Nephron (organoid): ENCODE results near the gene PPP1R14B.

Experiments used
- H3K27ac Mint-ChIP-seq, 3 experiments: 2 replicates each; pipeline ENCODE4 v1.8.0; 2020; ENCODE audit warnings: mixed read lengths in 3 of 3, mild to moderate bottlenecking in 2 of 3, moderate library complexity in 1 of 3
- H3K27me3 Mint-ChIP-seq: 2 replicates; pipeline ENCODE4 v1.8.0; 2021; ENCODE audit warnings: low read depth, mild to moderate bottlenecking, moderate library complexity, mixed read lengths
- H3K36me3 Mint-ChIP-seq: 2 replicates; pipeline ENCODE4 v1.8.0; 2020; ENCODE audit warnings: low read depth, mixed read lengths
- H3K4me1 Mint-ChIP-seq: 2 replicates; pipeline ENCODE4 v1.8.0; 2020; ENCODE audit warnings: mixed read lengths
- H3K4me3 Mint-ChIP-seq, 3 experiments: 2 replicates each; pipeline ENCODE4 v1.8.0; 2020; ENCODE audit warnings: mild to moderate bottlenecking in 3 of 3, mixed read lengths in 3 of 3, moderate library complexity in 2 of 3
- H3K9me3 Mint-ChIP-seq: 2 replicates; pipeline ENCODE4 v1.8.0; 2020; ENCODE audit warnings: mixed read lengths
- CTCF ChIP-seq, 3 experiments: fragments of 200-600 bp; sonication (generic); IDR thresholded peaks; one replicate each; pipeline ENCODE4 v1.5.0; 2021; ENCODE audit warnings: antibody characterized with exemption in 3 of 3; ENCODE audit not compliant: unreplicated experiment in 3 of 3

PPP1R14B gene

GRCh38 chr11:64287676-64288352 lies 41.1 kb upstream of the PPP1R14B start:
- Mint-ChIP-seq H3K27me3 (peaks cover 39% of the 10 kb centered on the region), H3K36me3 (peaks cover 9% of the 10 kb centered on the region), H3K9me3 (no peaks in the 10 kb centered on the region), H3K27ac (no peak overlapping the region), H3K4me3 (peak overlapping the region; percentile 54 to 59 (median 58)), H3K4me1 (peaks cover 12% of the 10 kb centered on the region)
- TF ChIP-seq CTCF (IDR thresholded peaks at IDR 0.05; ENCODE audit: unreplicated experiment in 3 of 3) = no peak

DNA sequence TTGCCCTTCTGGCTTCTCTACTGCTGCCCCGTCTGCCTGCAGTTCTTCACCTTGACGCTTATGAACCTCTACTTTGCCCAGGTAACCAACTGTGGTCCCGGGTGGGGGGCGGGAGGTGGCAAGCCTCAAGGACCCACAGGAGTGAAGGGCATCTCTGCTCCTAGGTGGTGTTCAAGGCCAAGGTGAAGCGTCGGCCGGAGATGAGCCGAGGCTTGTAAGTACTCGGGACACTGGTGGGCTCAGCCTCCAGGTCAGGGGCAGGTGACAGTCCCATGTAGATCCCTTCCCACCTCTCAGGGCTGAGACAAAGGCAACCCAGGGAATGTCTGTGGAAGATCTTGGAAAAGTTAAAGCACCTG lies 40.0 kb upstream of the PPP1R14B start:
- Mint-ChIP-seq H3K27ac (peak overlapping the region; percentile 54 to 89 (median 82)), H3K36me3 (peaks cover 13% of the 10 kb centered on the region), H3K9me3 (no peaks in the 10 kb centered on the region), H3K4me3 (peak overlapping the region; percentile 90 to 93 (median 92)), H3K27me3 (peaks cover 33% of the 10 kb centered on the region), H3K4me1 (peaks cover 12% of the 10 kb centered on the region)
- no peak for TF ChIP-seq CTCF (IDR thresholded peaks at IDR 0.05; ENCODE audit: unreplicated experiment in 3 of 3)

GRCh38 chr11:64285885-64286800 lies 39.4 kb upstream of the PPP1R14B start:
- Mint-ChIP-seq H3K9me3 (no peaks in the 10 kb centered on the region), H3K4me3 (peak overlapping the region; percentile 90 to 93 (median 92)), H3K27ac (peak overlapping the region; percentile 54 to 89 (median 82)), H3K27me3 (peaks cover 32% of the 10 kb centered on the region), H3K4me1 (peaks cover 12% of the 10 kb centered on the region), H3K36me3 (peaks cover 20% of the 10 kb centered on the region)
- TF ChIP-seq CTCF (IDR thresholded peaks at IDR 0.05; ENCODE audit: unreplicated experiment in 3 of 3) = no peak

DNA sequence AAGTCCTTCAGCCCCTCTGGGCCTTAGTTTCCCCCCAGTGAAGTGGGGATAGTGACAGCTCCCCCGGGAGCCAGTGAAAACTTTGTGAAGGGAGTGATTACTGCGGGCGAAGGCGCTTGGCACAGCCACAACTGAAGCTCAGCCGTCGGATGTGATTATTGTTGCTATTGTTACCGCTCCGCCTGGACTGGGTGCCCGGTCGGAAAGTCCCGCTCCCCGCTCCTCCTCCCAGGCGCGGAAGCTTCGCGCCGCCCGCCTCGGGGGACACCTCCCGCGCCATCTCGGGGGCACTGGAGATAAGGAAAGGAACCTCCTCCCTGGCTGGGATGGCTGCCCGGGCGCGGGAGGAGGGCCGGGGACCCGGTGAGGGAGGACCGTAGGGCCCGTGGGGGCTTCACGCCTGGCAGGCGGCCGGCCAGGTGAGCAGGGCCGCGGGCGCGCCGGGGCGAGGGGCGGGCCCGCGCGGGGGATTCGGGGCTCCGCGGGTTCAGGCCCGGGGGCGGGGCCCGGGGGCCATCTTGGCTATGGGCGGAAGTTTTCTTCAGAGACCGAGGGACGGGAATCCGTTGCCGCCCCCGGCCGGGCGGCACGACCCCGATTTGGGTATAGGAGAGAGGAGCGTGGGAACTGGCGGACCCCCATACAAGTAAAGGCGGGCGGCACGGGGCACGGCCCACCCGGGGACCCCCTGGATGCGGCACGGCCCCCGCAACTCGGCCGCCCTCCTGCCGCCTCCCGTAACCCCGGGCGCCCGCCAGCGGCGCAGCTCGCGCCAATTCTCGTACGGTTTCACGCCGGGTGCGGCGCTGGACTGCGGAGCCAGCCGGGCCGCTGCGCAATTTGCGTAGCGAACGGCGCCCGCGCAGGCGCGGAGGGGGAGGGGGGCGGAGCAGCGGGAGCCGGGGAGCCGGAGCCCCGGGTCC lies 38.5 kb upstream of the PPP1R14B start, which contains the start of gene GPR137:
TSS of gene GPR137 (plus strand) at position 887 of the 923 bp plus-strand sequence. CDS start 677 bp downstream, outside the sequence.
- Mint-ChIP-seq H3K4me1 (peaks cover 8% of the 10 kb centered on the region), H3K27me3 (peaks cover 23% of the 10 kb centered on the region), H3K4me3 (peak within 1 kb of the TSS; percentile 92 to 93 (median 93)), H3K36me3 (peaks cover 22% of the 10 kb centered on the region), H3K27ac (peak within 1 kb of the TSS; percentile 54 to 89 (median 88)), H3K9me3 (no peaks in the 10 kb centered on the region)
- no peak for TF ChIP-seq CTCF (IDR thresholded peaks at IDR 0.05; ENCODE audit: unreplicated experiment in 3 of 3)

DNA sequence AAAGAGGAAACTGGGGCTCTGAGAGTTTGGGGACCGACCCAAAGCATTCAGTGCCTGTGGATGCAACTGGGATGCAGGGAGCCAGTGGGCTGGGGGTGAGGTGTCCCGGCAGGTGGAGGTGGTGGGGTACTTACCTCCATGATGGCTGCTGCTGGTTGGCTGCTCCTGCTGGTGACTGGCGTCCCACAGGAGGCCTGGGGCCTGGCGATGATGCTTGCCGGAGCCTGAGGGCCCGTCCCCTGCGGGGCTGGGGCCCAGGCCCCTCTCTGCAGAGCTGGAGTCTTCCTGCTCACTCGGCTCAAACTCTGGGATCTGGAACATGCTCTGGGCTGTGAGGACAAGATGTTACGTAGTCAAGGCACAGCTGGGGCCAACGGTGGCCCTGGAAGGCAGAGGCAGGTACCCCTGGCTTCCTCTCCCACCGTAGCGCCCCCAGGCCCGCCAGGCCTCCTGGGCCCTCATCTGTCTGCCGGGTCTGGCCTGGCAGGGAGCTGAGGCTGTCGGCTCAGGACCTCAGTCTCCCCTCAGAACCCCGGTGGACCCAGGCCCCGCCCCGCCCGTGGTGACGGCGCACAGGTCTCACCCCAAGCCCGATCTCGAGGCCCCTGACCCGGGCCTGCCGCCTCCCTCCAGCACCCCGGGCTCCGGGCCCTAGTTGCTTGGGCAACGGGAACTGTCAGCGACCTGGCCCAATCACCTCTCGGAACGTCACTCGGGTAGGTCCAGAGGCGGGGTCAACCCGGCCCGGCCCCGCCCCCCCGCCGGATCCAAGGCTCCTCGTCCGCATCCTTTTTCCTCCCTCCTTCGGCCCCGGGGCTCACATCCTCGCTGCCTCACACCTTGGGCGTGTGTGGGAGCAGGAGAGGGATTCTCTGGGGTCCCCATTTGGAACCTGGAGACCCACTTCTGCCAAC lies 37.6 kb upstream of the PPP1R14B start, which contains the start of gene BAD:
TSS of gene BAD (minus strand) at position 618 of the 914 bp plus-strand sequence. CDS start at position 321, 297 bp downstream.
- Mint-ChIP-seq H3K36me3 (peaks cover 22% of the 10 kb centered on the region), H3K27me3 (peaks cover 13% of the 10 kb centered on the region), H3K4me3 (peak within 1 kb of the TSS; percentile 90 to 93 (median 93)), H3K9me3 (no peaks in the 10 kb centered on the region), H3K27ac (peak within 1 kb of the TSS; percentile 35 to 88 (median 86)), H3K4me1 (peaks cover 8% of the 10 kb centered on the region)
- TF ChIP-seq CTCF (IDR thresholded peaks at IDR 0.05; ENCODE audit: unreplicated experiment in 3 of 3) = no peak
